GM18951 (cell line): Measurements from ENCODE around the gene IPO13.

Experiments
- POLR2A ChIP-seq: IDR thresholded peaks from 4 replicates; pipeline ENCODE4 v1.6.1; 2011; ENCODE audit warnings: mild to moderate bottlenecking; ENCODE audit not compliant: insufficient read length, insufficient read depth; ENCODE audit errors: extremely low read depth
- in situ Hi-C: fragments of 300-500 bp; cut with MboI; formaldehyde crosslinking; loops from one replicate; pipeline ENCODE4 v1.12.0; 2022; ENCODE audit warnings: low sequenced_read_pairs, mixed read lengths, inconsistent platforms; ENCODE audit not compliant: unreplicated experiment

Gene IPO13

GRCh38 chr1:43933386-43934100 is 13.2 kb upstream of the IPO13 start, which contains the start of gene ARTN:
TSS of gene ARTN (plus strand) at chr1:43933801. CDS start at chr1:43935657, 1,856 bp downstream.
- TF ChIP-seq POLR2A: no peak
- in situ Hi-C loops: loop anchor here (10.0 kb wide), 2 partner anchors 179 to 399 kb away; partner anchors contain the start of gene PTPRF

GRCh38 chr1:43934101-43934985 is 12.4 kb upstream of the IPO13 start:
- TF ChIP-seq POLR2A: no peak
- in situ Hi-C loops: loop anchor here (10.0 kb wide), 2 partner anchors 180 to 400 kb away; partner anchors contain the start of gene PTPRF

GRCh38 chr1:43934986-43935324 is 11.8 kb upstream of the IPO13 start:
- in situ Hi-C loops: loop anchor here (10.0 kb wide), 2 partner anchors 180 to 400 kb away; partner anchors contain the start of gene PTPRF

GRCh38 chr1:43935711-43936427 is 10.9 kb upstream of the IPO13 start:
- no peak for TF ChIP-seq POLR2A
- in situ Hi-C loops: loop anchor here (10.0 kb wide), 2 partner anchors 181 to 401 kb away; partner anchors contain the start of gene PTPRF

More at GRCh38 chr1:43934986-43935324, 11.8 kb upstream of the IPO13 start:
- TF ChIP-seq POLR2A: no peak

GRCh38 chr1:43936431-43937151 is 10.2 kb upstream of the IPO13 start:
- in situ Hi-C loops: loop anchor here (10.0 kb wide), 2 partner anchors 182 to 402 kb away; partner anchors contain the start of gene PTPRF
- no peak for TF ChIP-seq POLR2A

- no peak for TF ChIP-seq POLR2A
- in situ Hi-C loops: loop anchor here (10.0 kb wide), 2 partner anchors 183 to 403 kb away; partner anchors contain the start of gene PTPRF
Measured at GRCh38 chr1:43937179-43937865, 9.4 kb upstream of the IPO13 start.

GRCh38 chr1:43938383-43938782 is 8.4 kb upstream of the IPO13 start:
- no peak for TF ChIP-seq POLR2A
- in situ Hi-C loops: loop anchor here (10.0 kb wide), 2 partner anchors 184 to 404 kb away; partner anchors contain the start of gene PTPRF

GRCh38 chr1:43938892-43939587 is 7.7 kb upstream of the IPO13 start:
- in situ Hi-C loops: loop anchor here (10.0 kb wide), 2 partner anchors 184 to 404 kb away; partner anchors contain the start of gene PTPRF
- TF ChIP-seq POLR2A: no peak

- in situ Hi-C loops: no loop called here
- TF ChIP-seq POLR2A: no peak
Measured at GRCh38 chr1:43942411-43942810, 4.3 kb upstream of the IPO13 start.

GRCh38 chr1:43944860-43945259 is 1.9 kb upstream of the IPO13 start:
- TF ChIP-seq POLR2A: no peak
- in situ Hi-C loops: no loop called here

GRCh38 chr1:43945674-43946235 is 995 bp upstream of the IPO13 start:
- in situ Hi-C loops: no loop called here
- TF ChIP-seq POLR2A: no peak
